Hepatocyte (in vitro differentiated cells): ENCODE measurements around the gene FANCI. TPM values are rescaled to one million over a fixed set of nuclear protein-coding genes. Genes with fewer than 3 reads are reported as not detected.
A peak's percentile ranks its signal among the peaks of the same experiment; 100 is the strongest.

Experiments used
- DNase-seq: peaks from one replicate; pipeline ENCODE4 v3.0.0-alpha.2; 2016; ENCODE audit warnings: low spot score
- H2AFZ ChIP-seq: fragments of 200-600 bp; sonication (generic); 2 replicates; pipeline ENCODE4 v1.6.0; 2016; ENCODE audit warnings: antibody characterized with exemption, mild to moderate bottlenecking
- H3K27ac ChIP-seq: fragments of 200-600 bp; sonication (generic); 2 replicates; pipeline ENCODE4 v1.5.1; 2016; ENCODE audit warnings: mild to moderate bottlenecking
- H3K27me3 ChIP-seq: fragments of 200-600 bp; sonication (generic); 2 replicates; pipeline ENCODE4 v1.6.1; 2016
- H3K36me3 ChIP-seq: fragments of 200-600 bp; sonication (generic); replicated peaks from 2 replicates; pipeline ENCODE4 v1.5.1; 2016; ENCODE audit warnings: low read depth; ENCODE audit not compliant: insufficient read depth
- H3K4me1 ChIP-seq: fragments of 200-600 bp; sonication (generic); 2 replicates; pipeline ENCODE4 v1.5.1; 2016; ENCODE audit warnings: mild to moderate bottlenecking, moderate library complexity; ENCODE audit not compliant: insufficient read depth
- H3K4me2 ChIP-seq: fragments of 200-600 bp; sonication (generic); 2 replicates; pipeline ENCODE4 v1.6.0; 2016
- H3K4me3 ChIP-seq: fragments of 200-600 bp; sonication (generic); 2 replicates; pipeline ENCODE4 v1.5.1; 2016; ENCODE audit warnings: mild to moderate bottlenecking
- H3K79me2 ChIP-seq: fragments of 200-600 bp; sonication (generic); 2 replicates; pipeline ENCODE4 v1.6.0; 2017; ENCODE audit warnings: mild to moderate bottlenecking
- H3K9me2 ChIP-seq: fragments of 200-600 bp; sonication (generic); replicated peaks from 2 replicates; pipeline ENCODE4 v1.6.0; 2017; ENCODE audit warnings: mild to moderate bottlenecking; ENCODE audit not compliant: insufficient read depth
- H3K9me3 ChIP-seq: fragments of 200-600 bp; sonication (generic); 2 replicates; pipeline ENCODE4 v1.5.1; 2016; ENCODE audit warnings: low read depth, mild to moderate bottlenecking
- H4K20me1 ChIP-seq: fragments of 200-600 bp; sonication (generic); 2 replicates; pipeline ENCODE4 v1.6.0; 2016; ENCODE audit warnings: mild to moderate bottlenecking; ENCODE audit not compliant: insufficient read depth, poor library complexity, severe bottlenecking
- CTCF ChIP-seq: fragments of 200-600 bp; sonication (generic); IDR thresholded peaks from 2 replicates; pipeline ENCODE4 v1.5.1; 2016; ENCODE audit warnings: antibody characterized with exemption, mild to moderate bottlenecking; ENCODE audit not compliant: poor library complexity
- EZH2 ChIP-seq: fragments of 200-600 bp; sonication (generic); IDR thresholded peaks from 2 replicates; pipeline ENCODE4 v1.6.1; 2016; ENCODE audit warnings: antibody characterized with exemption, mild to moderate bottlenecking, borderline replicate concordance
- EZH2phosphoT487 ChIP-seq: fragments of 200-600 bp; sonication (generic); IDR thresholded peaks from one replicate; pipeline ENCODE4 v1.6.1; 2018; ENCODE audit warnings: antibody characterized with exemption, mild to moderate bottlenecking, low read depth, moderate library complexity; ENCODE audit not compliant: unreplicated experiment, severe bottlenecking
- WGBS: methylation state at CpG from one replicate; pipeline ENCODE4 v1.1.6; 2016; ENCODE audit warnings: low lambda C conversion rate; ENCODE audit errors: missing lambda C conversion rate; 5-methylcytosine and 5-hydroxymethylcytosine counted together
- polyA plus RNA-seq: library from polyadenylated mRNA; unstranded; fragments of >200 nt; fragmentation: Nextera tagmentation; extraction: Ambion mirVana; gene quantifications from 2 replicates; pipeline ENCODE4 v1.2.1, GENCODE V29; 2016
- total RNA-seq: library from RNA; depleted of rRNA; stranded (reverse); fragments of >200 nt; gene quantifications from 2 replicates; pipeline ENCODE4 v1.2.3, GENCODE V29; 2014

The FANCI gene
- total and polyA plus RNA-seq, 2 experiments from 2014 or later, result 8.0 to 14.5 TPM

GRCh38 chr15:89243046-89243690 is 611 bp upstream of the FANCI start:
- no peaks in the 10 kb centered on the region for H3K9me3 ChIP-seq
- H3K4me2 ChIP-seq, result peak overlapping the region; percentile 75
- DNase-seq, result no peak
- no peaks in the 10 kb centered on the region for H4K20me1 ChIP-seq
- H3K4me3 ChIP-seq, result peak overlapping the region; percentile 23
- H3K36me3 ChIP-seq, result no peaks in the 10 kb centered on the region
- WGBS, result 74% methylated on average over 20 of the region's 20 CpGs
- H3K79me2 ChIP-seq, result peaks cover 13% of the 10 kb centered on the region
- no peaks in the 10 kb centered on the region for H3K9me2 ChIP-seq
- no peak overlapping the region for H3K27ac ChIP-seq
- no peaks in the 10 kb centered on the region for H3K27me3 ChIP-seq
- peak overlapping the region; percentile 85 for H2AFZ ChIP-seq
- TF ChIP-seq EZH2phosphoT487, result no peak
- no peak for TF ChIP-seq EZH2
- no peak for TF ChIP-seq CTCF
- peaks cover 4% of the 10 kb centered on the region for H3K4me1 ChIP-seq

GRCh38 chr15:89244574-89244903 is 760 bp downstream of the FANCI start:
- Histone ChIP-seq H4K20me1 (no peaks in the 10 kb centered on the region), H3K27ac (peak overlapping the region; percentile 14)
- under 1% methylated on average over 6 of the region's 6 CpGs for WGBS

GRCh38 chr15:89247446-89247845 is 3.7 kb downstream of the FANCI start:
- DNase-seq, result no peak
- TF ChIP-seq CTCF (no peak), EZH2phosphoT487 (no peak), EZH2 (no peak)
- Histone ChIP-seq H3K79me2 (peaks cover 13% of the 10 kb centered on the region), H3K4me1 (peaks cover 4% of the 10 kb centered on the region), H3K9me3 (no peaks in the 10 kb centered on the region), H3K27me3 (no peaks in the 10 kb centered on the region), H3K4me3 (no peak overlapping the region), H3K9me2 (no peaks in the 10 kb centered on the region), H4K20me1 (no peaks in the 10 kb centered on the region), H3K27ac (no peak overlapping the region), H2AFZ (no peak overlapping the region), H3K4me2 (no peak overlapping the region), H3K36me3 (no peaks in the 10 kb centered on the region)
- WGBS, result 64% methylated on average over 2 of the region's 2 CpGs

More at GRCh38 chr15:89244574-89244903, 760 bp downstream of the FANCI start:
- Histone ChIP-seq H2AFZ (peak overlapping the region; percentile 88), H3K4me2 (peak overlapping the region; percentile 75), H3K79me2 (peaks cover 13% of the 10 kb centered on the region), H3K36me3 (no peaks in the 10 kb centered on the region), H3K9me2 (no peaks in the 10 kb centered on the region), H3K9me3 (no peaks in the 10 kb centered on the region), H3K27me3 (no peaks in the 10 kb centered on the region), H3K4me1 (peaks cover 4% of the 10 kb centered on the region), H3K4me3 (peak overlapping the region; percentile 33)
- TF ChIP-seq EZH2phosphoT487 (no peak), EZH2 (no peak), CTCF (no peak)
- no peak for DNase-seq
